Tibial nerve (tissue), 3 donors: Measurements from ENCODE around the gene MT1H.

Source experiments
- CTCF ChIP-seq, 5 experiments: fragments of 200-600 bp in 3 of 5; fragments of 450-650 bp in 2 of 5; sonication (generic) in 3 of 5; IDR thresholded peaks; one replicate each; pipeline ENCODE4 v1.5.1; 2016 to 2019; ENCODE audit warnings: antibody characterized with exemption in 5 of 5, mild to moderate bottlenecking in 3 of 5, moderate library complexity in 2 of 5
- POLR2A ChIP-seq, 2 donors: fragments of 450-650 bp; IDR thresholded peaks; one replicate each; pipeline ENCODE4 v1.6.1; 2017; ENCODE audit warnings: antibody characterized with exemption in 2 of 2, mild to moderate bottlenecking in 2 of 2, moderate library complexity in 2 of 2

- no peak for TF ChIP-seq CTCF (IDR thresholded peaks at IDR 0.05)
- TF ChIP-seq POLR2A (IDR thresholded peaks at IDR 0.05), result peak in 1 of 2 donors; percentile 90
Measured at GRCh38 chr16:56625140-56625942, 44.3 kb upstream of the MT1H start, which contains the start of gene MT1E.
